Gastroesophageal sphincter (tissue), 3 donors: ENCODE results near the gene RIMS4.

Experiments
- CTCF ChIP-seq, 4 experiments: fragments of 200-600 bp in 2 of 4; fragments of 450-650 bp in 2 of 4; sonication (generic) in 1 of 4; IDR thresholded peaks; one replicate each; pipeline ENCODE4 v1.5.1; 2017 to 2019; ENCODE audit warnings: antibody characterized with exemption in 4 of 4, mild to moderate bottlenecking in 2 of 4, moderate library complexity in 2 of 4
- EP300 ChIP-seq: sonication (generic); formaldehyde crosslinking; IDR thresholded peaks from one replicate; pipeline ENCODE4 v1.6.1; 2017; ENCODE audit warnings: antibody characterized with exemption, mild to moderate bottlenecking
- POLR2A ChIP-seq, 2 donors: fragments of 450-650 bp; IDR thresholded peaks; one replicate each; pipeline ENCODE4 v1.6.1; 2017; ENCODE audit warnings: antibody characterized with exemption in 2 of 2, mild to moderate bottlenecking in 2 of 2, moderate library complexity in 1 of 2

DNA sequence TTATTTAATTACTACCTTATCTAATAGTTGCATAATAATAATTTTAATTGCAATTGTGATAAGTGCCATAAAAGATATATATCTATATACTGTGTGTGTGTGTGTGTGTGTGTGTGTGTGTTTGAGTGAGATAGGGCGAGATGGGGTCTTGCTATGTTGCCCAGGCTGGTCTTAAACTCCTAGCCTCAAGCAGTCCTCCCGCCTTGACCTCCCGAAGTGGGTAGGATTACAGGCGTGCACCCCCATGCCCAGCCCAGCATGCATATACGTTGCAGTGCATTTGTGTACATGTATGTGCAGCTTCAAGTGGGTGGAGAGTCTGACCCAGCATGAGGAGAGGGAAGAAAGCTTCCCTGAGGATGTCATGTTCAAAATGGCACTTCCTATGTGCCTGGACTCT is 4.6 kb upstream of the RIMS4 start:
- TF ChIP-seq CTCF (IDR thresholded peaks at IDR 0.05) (no peak), POLR2A (IDR thresholded peaks at IDR 0.05) (no peak), EP300 (no peak)
